ENCODE measurements around the gene RELN. TPM values are rescaled to one million over a fixed set of nuclear protein-coding genes. Genes with fewer than 3 reads are reported as not detected.

Gene RELN
- total and polyA plus RNA-seq, 9 of the 15 experiments (the other 6 are each of a cell fraction or from before 2014, with no cell fraction given) = 12.9 to 43.2 (median 18.1) TPM

DNA sequence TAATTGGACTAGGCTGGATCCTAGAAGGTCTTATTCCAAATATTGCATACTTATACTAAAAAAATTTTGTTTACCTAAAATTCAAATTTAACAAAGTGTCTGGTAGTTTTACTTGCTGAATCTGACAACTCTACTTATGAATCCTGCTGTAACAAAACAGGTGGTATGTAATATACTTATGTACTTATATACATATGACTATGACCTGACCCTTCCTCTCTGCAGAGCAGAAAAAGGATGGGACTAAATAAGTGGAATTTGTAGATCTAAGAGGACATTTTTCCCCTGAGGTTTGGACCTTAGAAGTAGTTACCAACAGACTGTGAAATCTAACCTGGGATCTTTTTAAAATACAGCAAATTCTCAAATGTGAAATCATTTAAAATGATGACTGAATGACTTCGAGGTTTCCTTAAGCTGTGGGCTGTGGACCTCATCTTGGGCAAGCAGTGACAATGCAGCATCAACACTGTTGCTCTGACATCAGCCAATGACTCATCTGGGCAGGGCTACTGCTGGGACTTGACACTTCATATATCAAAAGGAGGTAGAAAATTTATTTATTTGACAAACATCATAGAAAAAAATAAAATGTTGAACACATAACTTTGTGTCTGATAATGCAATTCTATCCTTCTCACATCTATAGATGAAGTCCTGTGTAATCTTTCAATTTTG, 73.6 kb downstream of the RELN start (continued):
- TF ChIP-seq JUND (IDR thresholded peaks at IDR 0.05; ENCODE audit: borderline replicate concordance, low read depth, low read length) = peak; percentile 99
- TF ChIP-seq JUND (tag; IDR thresholded peaks at IDR 0.05; ENCODE audit: borderline replicate concordance, low read depth, low read length) = peak; percentile 98; the same call in 2 of the 3 replicates
- no peak for TF ChIP-seq BCLAF1 (IDR thresholded peaks at IDR 0.05; ENCODE audit: borderline replicate concordance in 1 of 2, control insufficient read depth in 1 of 2, low read depth in 2 of 2, low read length in 1 of 2)
- peak; percentile 54; the same call in 1 of the 2 replicates for TF ChIP-seq MAFF (IDR thresholded peaks at IDR 0.05; ENCODE audit: low read length)
- TF ChIP-seq, protein P1, sequence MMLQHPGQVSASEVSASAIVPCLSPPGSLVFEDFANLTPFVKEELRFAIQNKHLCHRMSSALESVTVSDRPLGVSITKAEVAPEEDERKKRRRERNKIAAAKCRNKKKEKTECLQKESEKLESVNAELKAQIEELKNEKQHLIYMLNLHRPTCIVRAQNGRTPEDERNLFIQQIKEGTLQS (IDR thresholded peaks at IDR 0.05) = peak; percentile 99
- TF ChIP-seq, protein P1 (CRISPR knock-in tag; conservative IDR thresholded peaks at IDR 0.05) = peak; percentile 93
- TF ChIP-seq CTCFL (IDR thresholded peaks at IDR 0.05; ENCODE audit: borderline replicate concordance, insufficient read depth, low read depth, low read length, poor library complexity, severe bottlenecking) = no peak
- no peak for TF ChIP-seq BRF1 (IDR thresholded peaks at IDR 0.05; ENCODE audit: borderline replicate concordance, extremely low read depth, insufficient read length)
